Smooth muscle cell of the pulmonary artery (primary cell): ENCODE results near the gene NUP85. TPM values are rescaled to one million over a fixed set of nuclear protein-coding genes. Genes with fewer than 3 reads are reported as not detected.

Source experiments
- total RNA-seq: library from RNA; depleted of rRNA; stranded (reverse); fragments of >200 nt; gene quantifications from 2 replicates; pipeline ENCODE4 v1.2.3, GENCODE V29; 2014

Gene NUP85, protein sequence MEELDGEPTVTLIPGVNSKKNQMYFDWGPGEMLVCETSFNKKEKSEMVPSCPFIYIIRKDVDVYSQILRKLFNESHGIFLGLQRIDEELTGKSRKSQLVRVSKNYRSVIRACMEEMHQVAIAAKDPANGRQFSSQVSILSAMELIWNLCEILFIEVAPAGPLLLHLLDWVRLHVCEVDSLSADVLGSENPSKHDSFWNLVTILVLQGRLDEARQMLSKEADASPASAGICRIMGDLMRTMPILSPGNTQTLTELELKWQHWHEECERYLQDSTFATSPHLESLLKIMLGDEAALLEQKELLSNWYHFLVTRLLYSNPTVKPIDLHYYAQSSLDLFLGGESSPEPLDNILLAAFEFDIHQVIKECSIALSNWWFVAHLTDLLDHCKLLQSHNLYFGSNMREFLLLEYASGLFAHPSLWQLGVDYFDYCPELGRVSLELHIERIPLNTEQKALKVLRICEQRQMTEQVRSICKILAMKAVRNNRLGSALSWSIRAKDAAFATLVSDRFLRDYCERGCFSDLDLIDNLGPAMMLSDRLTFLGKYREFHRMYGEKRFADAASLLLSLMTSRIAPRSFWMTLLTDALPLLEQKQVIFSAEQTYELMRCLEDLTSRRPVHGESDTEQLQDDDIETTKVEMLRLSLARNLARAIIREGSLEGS
- 19.0 and 28.8 TPM in 2 replicates for total RNA-seq

DNA sequence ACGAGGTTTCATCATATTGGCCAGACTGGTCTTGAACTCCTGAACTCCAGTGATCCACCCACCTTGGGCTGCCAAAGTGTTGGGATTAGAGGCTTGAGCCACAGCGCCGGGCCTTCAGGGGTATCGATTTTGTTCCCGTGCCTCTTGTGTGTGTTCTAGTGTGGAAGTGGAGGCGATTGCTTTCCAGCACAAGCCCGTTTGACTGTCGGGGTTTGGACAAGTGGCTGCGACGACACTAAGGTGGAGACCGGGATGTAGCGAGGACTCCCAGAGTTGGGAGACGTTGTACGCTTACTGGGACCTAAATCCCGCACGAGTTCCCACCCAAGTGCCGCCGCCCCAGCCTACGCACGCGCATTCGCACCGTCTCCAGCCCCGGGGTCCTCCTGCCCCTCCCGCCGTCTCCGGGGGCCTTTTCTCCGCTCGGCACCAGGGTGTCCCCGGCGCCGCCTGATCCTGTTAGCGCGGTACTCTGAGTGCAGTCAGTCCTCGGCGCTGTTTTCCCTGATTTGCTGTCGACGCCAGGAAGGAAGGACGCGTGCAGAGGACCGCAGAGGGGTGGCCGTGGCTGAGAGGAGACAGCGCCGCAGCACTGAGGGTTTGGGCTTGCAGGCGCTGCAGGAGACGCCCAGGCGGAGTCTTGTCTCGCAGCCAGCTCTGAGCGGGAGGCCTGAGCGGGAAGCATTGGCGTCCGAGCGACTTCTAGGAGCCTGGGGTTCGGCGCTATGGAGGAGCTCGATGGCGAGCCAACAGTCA is at the start of gene NUP85:
TSS of gene NUP85 (plus strand) at position 643 of the 756 bp plus-strand sequence. CDS start at position 726, 83 bp downstream.

DNA sequence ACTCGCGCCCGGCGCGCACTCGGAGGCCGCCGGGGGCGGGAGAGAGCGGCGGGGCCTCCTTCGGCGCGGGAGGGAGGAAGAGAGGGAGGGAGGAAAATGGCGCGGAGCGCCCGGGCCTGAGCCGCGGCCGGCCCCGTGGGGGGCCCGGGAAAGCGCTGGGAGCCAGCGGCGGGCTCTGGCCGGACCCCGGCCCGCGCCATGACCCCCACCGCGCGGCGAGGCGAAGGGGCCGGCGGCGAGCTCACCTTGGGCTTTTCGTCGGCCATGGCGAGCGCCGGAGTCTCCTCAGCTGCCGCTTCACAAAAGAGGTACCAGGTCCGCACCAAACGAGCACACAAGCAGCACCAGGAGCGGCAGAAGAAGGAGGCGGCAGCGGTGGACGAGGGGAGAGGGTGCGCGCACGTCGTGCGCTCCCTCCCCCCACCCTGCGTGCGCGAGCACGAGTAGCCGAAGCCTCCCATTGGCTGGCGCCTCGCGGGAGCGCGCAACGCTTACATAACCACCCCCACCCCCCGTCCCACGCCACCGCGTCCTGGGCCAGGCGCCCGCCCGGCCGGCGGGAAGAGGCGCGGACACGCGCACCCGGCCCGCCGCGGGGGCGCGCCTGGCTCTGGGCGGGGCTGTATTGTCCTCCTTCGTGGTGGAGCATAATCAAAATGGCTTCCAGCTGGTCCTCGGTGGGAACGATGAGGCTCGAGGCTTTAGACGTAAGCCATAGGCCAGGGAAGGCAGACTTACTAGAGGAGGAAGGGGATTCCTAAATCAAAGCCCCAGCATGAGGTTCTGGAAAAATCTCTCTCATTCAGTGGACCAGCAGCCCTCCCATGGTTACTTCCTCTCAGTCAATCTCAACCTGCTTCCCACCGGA is 22.7 kb upstream of the NUP85 start, which contains the start of gene SUMO2:
TSS of gene SUMO2 (minus strand) at position 391 of the 868 bp plus-strand sequence. CDS start at position 266, 125 bp downstream.

DNA sequence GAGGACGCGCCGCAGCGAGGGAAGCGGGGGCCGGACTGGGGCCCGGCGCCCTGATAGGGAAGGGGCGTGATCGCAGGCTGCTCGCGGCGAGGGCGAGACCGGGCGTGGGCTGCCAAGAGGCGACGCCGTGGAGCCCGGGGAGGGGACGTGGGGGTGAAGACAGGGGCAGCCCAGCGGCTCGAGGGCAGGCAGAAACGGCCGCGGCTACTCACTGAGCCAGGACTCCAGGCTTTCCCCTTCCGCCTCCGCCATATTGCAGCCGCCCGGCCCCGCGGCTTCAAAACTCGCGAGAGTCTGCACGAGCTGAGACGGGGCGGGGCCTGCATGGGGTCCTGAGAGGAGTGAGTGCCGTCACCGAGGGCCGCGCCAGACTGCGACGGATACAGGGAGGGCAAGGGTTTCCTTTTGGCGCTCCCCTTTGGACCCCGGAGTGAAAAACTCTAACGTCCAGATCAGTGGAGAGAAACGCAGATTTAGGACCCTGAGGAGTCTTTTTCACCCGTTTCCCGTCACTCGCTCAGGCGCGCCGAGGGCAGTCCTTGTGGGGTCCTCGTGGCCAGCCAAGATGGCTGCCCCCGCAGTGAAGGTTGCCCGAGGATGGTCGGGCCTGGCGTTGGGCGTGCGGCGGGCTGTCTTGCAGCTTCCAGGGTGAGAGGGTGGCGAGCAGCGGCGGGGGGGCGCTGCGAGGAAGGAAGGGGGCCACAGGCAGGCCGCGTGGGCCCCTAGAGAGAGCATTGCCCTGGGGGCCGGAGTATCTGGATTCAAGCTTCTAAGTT is 56.0 kb downstream of the NUP85 start, which contains the start of the genes GGA3 and MRPS7:
TSS of gene GGA3 (minus strand) at position 271 of the 776 bp plus-strand sequence. CDS start at position 252, 19 bp downstream.
TSS of gene MRPS7 (plus strand) at position 544 of the 776 bp plus-strand sequence. CDS start at position 566, 22 bp downstream.

DNA sequence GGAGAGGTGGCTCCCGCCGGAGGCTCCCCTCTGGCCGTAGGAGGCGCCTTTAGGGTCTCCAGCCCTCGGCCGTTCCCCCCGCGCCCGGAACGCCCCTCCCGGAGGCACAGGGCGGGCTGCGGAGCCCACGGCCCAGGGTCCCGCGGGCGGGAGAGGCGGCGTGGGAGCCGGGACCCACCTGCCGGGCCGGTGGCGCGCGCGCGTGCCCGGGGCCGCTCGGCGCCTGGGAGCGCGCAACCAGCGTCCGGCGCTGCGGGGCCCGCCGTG is 65.4 kb downstream of the NUP85 start, which contains the start of gene MIF4GD:
TSS of gene MIF4GD (minus strand) at position 266 of the 267 bp plus-strand sequence. CDS start 1,036 bp downstream, outside the sequence.

Other genes with a start within 250 kb of the NUP85 start
- 2.2 and 2.3 TPM in 2 replicates for gene HID1, start 232.9 kb upstream of the NUP85 start, total RNA-seq
- 22.5 and 25.6 TPM in 2 replicates for gene CDR2L, start 218.0 kb upstream of the NUP85 start, total RNA-seq
- gene MRPL58, start 193.0 kb upstream of the NUP85 start, total RNA-seq: 13.4 and 15.6 TPM in 2 replicates
- 129 and 130 TPM in 2 replicates for gene ATP5PD, start 158.7 kb upstream of the NUP85 start, total RNA-seq
- gene KCTD2, start 158.5 kb upstream of the NUP85 start, total RNA-seq: 19.7 and 23.1 TPM in 2 replicates
- 3.3 and 6.9 TPM in 2 replicates for gene SLC16A5, start 117.7 kb upstream of the NUP85 start, total RNA-seq
- 3.1 and 3.3 TPM in 2 replicates for gene ARMC7, start 95.7 kb upstream of the NUP85 start, total RNA-seq
- gene NT5C, start 73.9 kb upstream of the NUP85 start, total RNA-seq: 23.1 TPM in 2 replicates
- 57.6 and 68.6 TPM in 2 replicates for gene JPT1, start 51.2 kb upstream of the NUP85 start, total RNA-seq
- gene SUMO2, start 22.7 kb upstream of the NUP85 start, total RNA-seq: 91.4 and 105 TPM in 2 replicates
- 16.7 and 28.0 TPM in 2 replicates for gene GGA3, start 55.9 kb downstream of the NUP85 start, total RNA-seq
- 31.5 and 34.0 TPM in 2 replicates for gene MRPS7, start 56.2 kb downstream of the NUP85 start, total RNA-seq
- gene MIF4GD, start 65.6 kb downstream of the NUP85 start, total RNA-seq: 8.7 and 10.1 TPM in 2 replicates
- 5.5 and 8.8 TPM in 2 replicates for gene SLC25A19, start 83.8 kb downstream of the NUP85 start, total RNA-seq
- gene GRB2, start 200.0 kb downstream of the NUP85 start, total RNA-seq: 88.2 and 88.3 TPM in 2 replicates